Neural cell (in vitro differentiated cells): ENCODE data around the gene UGT1A6.

Experiments
- CTCF ChIP-seq: fragments of 450-650 bp; IDR thresholded peaks from 2 replicates; pipeline ENCODE4 v1.5.1; 2014; ENCODE audit warnings: antibody characterized with exemption, mild to moderate bottlenecking, moderate library complexity; ENCODE audit not compliant: poor library complexity, severe bottlenecking
- EZH2 ChIP-seq: fragments of 200-600, 300-800 bp; shearing (Covaris generic), sonication (generic); IDR thresholded peaks from 2 replicates; pipeline ENCODE4 v1.6.1; 2014; ENCODE audit warnings: antibody characterized with exemption, low read length, borderline replicate concordance, mild to moderate bottlenecking; ENCODE audit not compliant: insufficient read depth, poor library complexity, severe bottlenecking
- POLR2AphosphoS5 ChIP-seq: IDR thresholded peaks from 2 replicates; pipeline ENCODE4 v1.6.1; 2012
- RAD21 ChIP-seq: fragments of 450-650 bp; conservative IDR thresholded peaks from 2 replicates; pipeline ENCODE4 v1.6.1; 2014; ENCODE audit warnings: antibody characterized with exemption, mild to moderate bottlenecking, moderate library complexity
- REST ChIP-seq: IDR thresholded peaks from 2 replicates; pipeline ENCODE4 v1.6.1; 2012; ENCODE audit warnings: borderline replicate concordance

- TF ChIP-seq EZH2 (no peak), CTCF (no peak), REST (no peak), RAD21 (no peak), POLR2AphosphoS5 (no peak)
Measured at GRCh38 chr2:233706720-233707119, 14.0 kb downstream of the UGT1A6 start.
